HG03354 (cell line): ENCODE measurements around the gene EVX1.

Experiments used
- ATAC-seq: cut with Tn5 transposase; IDR thresholded peaks from one replicate; pipeline ENCODE4 v1.9.1; 2021; ENCODE audit warnings: mild to moderate bottlenecking; ENCODE audit not compliant: unreplicated experiment, poor library complexity, severe bottlenecking

Gene EVX1

DNA sequence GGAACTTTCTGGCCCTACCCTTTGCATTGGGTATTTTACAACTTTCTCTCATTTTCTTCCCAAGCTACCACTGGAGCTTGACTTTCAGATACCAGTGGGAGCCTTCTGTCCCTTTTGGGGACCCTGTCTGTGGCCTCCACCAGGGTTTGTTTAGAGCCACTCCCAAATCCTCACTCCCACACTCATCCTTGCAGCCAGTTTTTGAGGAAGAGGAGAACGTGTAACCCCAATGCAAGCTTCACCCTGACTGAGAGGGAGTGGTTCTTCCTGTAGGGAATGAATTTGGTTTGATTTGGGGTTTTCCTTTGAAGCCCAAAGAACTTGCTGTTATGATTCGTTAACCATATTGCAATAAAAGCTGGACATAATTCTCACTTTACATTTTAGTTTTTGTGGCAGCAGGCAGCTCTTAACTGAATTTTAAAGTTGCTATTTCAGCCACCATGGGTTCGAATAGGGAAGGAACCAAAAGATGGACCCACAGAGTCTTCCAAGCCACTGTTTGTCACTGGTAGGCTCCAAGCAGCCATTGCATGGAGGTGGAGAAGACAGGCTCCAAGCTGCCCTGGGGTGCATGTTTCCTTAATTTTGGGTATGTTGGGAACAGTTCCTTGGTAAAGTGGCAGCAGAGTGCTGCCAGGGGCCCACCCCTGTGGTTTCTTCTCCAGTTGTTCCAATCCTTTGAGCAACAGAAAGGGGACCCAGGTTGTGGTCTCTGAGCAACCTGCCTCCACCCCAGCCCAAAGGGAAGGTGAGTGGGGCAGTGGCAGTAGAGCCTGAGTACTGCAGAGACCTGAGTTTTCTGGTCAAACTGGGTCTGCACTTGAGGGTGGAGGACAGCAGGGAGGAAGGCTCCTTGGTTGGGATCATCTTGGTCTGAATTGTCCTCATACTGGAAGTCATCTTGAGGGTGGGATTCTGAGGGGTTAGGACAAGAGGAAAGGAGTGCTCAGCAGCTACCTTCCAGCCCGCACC is 5.1 kb downstream of the EVX1 start:
- ATAC-seq, result no peak

DNA sequence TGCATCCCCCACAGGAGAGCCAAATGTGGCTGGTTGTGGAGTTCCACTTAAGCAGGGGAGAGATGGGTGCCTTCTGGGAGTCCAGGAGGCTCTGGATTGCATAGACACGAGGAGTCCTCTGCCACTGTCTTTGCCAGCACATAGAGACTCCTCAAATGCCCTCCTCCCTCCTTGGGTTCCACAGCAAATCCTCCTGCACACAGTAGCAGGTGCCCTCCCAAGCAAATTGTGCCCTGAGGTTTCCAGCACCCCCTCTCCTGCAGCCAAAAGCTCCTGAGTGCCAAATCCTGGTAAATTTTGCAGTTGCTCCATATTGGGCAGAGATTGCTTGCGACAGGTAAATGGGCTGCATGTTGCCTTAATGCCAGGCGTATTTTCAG is 5.8 kb downstream of the EVX1 start:
- no peak for ATAC-seq

DNA sequence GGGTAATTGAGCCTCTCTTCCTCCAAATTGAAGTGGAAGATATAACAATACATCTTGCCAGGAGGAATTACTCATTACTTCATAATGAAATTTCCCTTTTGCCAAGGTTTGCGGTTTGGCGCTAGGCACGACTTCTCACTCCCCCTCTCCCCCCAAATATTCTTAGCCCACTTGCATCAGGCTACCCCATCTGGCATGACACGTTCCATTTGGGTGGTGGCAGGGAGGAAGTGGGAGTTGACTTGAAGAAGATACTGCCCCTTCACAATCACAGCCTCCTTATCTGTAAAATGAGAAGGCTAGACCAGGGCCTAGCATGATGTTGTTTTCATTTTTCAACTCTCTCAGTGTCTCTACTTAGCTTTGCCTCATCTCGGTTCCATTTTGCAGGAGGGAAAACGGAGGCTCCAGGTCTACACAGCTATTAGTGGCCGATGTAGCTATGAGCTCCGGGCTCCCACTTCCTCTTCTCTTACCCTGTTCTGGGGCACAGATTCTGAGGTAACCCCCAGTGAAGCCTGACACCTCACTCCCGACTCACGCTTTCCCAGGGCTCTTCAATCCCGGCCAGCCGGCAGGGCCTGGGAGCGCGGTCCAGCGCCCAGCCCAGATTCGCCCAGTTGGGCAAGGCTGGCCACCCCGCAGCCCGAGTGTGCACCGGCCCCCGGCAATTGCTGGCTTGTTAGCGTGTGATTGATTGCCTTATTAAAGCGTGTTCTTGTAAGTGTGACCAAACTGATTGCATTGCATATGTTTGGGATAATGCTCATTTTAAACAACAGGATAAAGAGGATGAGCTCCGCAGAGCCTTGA is 6.5 kb downstream of the EVX1 start:
- ATAC-seq, result no peak

DNA sequence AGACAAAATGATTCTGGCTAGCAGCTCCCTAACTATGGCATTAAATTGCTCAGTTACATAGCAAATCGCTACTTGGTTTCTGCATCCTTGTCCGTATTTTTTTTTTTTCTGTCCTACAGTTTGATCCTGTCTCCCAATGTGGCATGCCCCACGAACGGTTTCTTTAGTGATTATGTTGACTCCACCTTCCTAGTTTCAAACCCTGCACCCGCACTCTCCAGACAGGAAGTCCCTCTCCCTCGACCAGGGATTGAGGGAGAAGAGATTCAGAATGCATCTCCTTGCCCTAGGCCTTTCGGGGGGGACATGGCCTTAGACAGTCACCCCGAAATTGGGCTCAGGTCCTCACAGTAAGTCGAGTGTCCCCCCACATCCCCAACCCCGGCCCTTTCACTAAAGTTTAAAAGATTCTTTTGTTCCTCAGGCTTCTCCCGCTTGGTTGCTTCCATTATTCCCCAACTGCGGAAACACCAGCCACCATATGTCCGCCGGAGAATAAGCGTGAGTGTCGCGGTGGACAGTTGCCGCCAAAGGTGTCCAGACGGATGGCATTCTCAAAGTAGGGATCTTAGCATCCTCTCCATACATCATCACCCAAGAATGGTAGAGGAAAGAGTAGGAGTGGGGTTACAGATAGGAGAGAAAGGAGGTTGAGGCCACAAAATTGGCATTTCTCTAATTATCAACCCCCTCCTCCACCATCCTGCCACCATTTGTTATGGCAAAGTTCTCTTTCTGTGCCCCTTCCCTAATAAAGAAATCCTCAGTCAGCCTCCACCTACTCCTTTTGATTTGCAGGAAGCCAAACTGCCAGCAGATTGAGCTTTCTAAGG is 7.3 kb downstream of the EVX1 start:
- ATAC-seq, result no peak

DNA sequence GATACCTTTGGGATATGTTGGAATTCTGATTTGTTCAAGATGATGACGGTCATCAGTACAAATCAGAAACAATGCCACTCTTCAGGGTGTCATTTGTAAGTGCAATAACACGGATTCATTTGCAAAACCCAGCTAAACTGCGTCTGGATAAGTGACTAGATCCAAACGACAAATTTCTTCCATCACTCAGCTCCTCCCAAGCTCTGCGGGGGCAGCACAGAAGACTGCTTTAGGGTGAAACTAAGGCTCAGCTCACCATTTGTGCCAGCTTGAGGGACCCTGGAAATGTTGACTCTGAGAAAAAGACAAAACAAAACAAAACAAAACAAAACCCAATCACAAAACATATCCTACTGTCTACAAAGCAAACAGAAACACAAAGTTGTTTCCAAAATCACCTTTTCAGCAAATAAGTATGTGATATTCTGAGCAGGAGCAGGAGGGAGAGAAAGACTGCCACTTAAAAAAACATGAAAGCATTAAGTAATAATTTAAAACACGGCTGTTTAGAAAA is 8.0 kb downstream of the EVX1 start:
- ATAC-seq, result no peak

DNA sequence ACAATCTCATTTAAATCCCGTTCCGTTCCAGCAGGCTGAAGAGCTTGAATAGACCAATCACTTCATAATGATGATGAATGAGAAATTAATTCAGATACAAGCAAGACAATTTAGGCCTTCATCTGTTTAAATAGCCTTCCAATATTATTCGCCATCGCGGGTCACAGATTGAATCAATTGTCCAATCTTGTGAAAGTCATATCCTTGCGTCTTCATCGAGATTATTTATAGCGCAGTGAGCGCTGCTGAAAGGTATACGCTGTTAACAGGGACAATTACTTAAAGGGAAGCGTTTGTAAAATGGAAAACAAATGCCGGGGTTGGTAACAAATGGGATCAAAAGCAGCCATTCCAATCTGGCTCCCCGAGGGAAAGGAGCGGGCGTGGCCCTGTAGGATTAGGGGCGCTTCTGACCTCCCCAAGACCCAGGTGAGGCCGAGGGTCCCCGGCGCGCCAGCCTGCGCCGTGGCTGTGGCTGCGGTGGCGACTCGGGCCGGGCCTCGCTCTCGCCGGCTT is 8.6 kb downstream of the EVX1 start:
- ATAC-seq, result no peak

DNA sequence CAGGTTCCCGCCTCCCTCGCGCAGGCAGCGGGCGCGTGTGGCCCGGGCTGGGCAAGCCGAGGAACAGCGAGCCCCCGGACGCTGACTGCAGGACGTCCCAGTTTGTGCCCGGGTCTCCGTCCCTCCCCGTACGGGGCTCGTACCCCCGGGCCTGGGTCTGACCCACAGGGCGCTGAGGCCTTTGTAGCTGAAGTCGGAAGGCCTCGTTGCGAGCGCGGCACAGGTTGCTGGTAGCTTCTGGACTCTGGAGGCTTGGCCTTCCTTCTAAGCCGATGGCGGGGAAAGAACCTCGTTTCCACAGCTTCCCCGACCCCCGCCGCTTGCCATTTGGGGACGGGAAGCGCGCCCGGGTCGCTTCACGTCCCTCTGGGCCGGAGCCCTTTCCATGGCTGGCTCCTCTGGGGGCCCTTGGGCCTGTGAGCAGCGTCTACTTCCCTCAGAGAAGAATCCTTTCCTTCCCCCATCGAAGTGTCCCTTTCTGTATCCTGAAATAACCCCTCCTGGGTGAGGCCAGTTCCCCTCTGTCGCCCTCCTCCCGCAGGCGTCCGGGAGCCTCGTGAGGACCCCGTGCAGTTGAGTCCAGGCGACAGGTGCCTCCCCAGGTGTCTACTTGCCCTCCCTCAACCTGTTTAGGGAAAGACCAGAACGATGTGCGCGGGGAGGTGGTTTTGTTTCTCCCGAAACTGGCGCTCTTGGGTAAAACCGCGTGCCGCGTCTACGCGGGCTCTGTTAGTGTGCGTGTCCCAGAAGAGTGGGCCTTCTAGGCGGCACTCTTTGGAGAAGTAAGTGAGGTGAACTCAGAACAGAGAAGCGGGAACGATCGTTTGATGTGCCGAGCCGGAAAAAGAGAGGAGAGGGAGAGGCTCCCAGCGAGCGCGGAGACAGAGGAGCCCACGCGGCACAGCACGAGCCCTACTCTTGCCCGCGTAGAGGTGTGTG is 9.3 kb downstream of the EVX1 start:
- ATAC-seq, result no peak

DNA sequence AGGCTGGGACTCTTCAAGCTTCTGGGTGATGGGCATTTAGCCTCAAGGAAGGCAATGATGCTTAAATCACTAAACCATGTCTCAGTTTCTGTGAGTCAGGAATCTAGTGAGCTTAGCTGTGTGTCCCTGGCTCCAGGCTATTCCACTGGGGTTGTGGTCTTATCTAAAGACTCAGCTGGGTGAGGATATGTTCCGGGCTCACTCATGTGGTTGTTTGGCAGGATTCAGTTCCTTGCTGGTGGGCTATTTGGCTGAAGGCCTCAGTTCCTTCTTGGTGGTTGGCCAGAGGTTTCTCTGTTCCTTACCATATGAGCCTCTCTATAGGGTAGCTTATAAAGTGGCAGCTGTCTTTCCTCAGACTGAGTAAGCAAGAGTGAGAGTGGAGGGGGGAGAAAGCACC is 12.0 kb downstream of the EVX1 start:
- no peak for ATAC-seq

DNA sequence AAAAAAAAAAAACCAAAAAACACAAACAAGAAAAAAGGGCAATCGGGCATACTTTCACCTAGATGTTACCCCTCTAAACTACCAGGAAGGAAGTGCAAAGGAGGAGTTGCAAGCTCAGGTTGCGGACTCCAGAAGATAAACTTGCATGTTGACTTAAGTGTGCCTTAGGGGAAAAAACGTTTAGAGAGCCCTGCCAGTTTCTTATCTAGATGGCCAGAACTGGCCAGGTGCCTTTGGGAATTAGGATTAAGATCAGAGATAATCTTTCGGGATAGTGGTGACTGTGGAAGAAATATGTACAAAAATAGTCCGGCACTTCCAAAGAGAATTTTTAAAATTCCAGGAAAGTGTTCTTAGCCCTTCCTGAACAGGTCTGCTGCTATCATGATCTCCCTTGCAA is 17.6 kb downstream of the EVX1 start:
- ATAC-seq, result no peak

DNA sequence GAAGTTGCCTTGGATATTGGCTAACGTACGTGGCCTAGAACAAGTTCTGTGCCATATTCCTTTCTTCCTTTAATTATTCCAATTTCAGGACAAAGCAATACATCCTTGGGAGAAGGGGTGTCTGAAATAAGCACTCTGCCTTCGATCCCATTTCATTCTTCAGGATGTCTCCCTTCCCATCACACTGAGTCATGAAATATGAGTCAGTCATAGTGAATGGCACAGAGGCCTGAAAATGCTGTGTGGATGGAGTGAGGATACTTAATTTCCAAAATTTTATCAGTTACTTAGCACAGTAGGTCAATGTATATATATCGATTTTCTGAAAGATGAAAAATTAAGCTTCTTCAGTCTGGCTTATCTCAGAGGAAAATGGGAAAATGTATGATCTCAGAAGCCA is 19.5 kb downstream of the EVX1 start:
- no peak for ATAC-seq

DNA sequence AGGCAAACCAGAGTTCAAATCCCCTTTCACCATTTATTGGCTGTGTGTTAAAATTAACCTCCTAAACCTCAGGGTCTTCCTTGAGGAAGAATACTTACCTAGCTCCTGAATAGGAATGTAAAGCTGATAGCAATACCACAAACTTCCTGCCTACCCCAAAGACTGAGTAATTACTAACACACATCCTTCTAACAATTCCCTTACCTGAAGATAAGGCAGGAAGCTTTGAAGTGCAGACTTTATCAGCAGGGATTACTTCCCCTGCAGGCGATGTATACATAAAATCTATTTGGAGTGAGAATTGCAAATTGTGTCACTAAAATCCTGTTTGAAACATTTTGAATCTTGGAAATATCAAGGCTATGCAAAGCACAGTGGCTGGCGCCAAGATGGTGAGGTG is 21.2 kb downstream of the EVX1 start:
- no peak for ATAC-seq

DNA sequence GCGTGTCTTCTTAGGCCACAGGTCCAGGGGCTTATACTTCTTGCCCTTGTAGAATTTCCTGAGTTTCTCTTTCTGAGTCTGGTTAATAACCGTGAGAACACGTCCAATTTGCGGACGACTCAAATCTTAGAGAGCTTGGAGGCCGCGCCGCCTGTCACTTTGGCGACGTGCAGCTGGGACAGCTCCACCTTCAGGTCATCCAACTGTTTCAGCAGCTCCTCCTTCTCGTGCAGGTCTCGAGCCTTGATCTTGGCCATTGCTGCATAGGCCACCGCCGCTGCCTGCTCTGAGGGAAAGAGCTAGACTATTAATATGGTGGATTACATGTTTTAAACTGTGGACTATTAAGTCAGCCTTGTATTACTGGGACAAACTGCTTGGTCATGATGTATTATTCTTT is 26.9 kb downstream of the EVX1 start:
- ATAC-seq, result no peak

DNA sequence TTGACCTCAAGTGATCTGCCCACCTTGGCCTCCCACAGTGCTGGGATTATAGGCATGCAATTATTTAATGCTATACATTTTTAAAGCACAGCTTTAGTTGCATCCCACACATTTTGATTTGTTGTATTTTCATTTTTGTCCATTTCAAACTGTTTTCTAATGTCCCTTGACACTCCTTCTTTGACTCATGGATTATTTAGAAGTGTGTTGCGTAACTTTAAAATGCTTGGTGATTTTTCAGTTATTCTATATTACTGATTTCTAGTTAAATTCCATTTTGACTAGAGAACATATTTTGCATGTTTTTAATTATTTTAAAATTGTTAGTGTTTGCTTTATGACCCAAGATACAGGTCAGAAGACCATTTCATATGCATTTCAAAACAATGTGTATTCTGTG is 28.8 kb downstream of the EVX1 start:
- ATAC-seq, result no peak

DNA sequence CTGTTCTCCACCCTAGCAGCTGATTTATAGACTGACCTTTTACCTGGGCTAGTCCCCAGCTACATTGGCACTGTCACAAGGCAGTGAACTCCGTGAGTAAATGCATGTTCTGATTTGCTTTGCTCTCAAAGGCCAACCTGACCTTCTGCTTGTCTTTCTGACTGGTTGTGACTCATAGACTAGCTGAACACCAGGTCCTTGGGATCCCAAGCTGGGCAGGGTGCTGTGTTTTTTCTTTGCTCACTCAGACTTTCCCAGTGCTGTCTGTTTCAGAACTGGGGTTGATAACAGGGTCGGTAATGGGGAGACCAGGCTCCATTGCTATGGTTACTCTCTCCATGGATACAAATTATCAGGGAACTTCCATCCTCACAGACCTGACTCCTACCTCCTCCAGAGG is 35.0 kb downstream of the EVX1 start:
- ATAC-seq, result no peak

DNA sequence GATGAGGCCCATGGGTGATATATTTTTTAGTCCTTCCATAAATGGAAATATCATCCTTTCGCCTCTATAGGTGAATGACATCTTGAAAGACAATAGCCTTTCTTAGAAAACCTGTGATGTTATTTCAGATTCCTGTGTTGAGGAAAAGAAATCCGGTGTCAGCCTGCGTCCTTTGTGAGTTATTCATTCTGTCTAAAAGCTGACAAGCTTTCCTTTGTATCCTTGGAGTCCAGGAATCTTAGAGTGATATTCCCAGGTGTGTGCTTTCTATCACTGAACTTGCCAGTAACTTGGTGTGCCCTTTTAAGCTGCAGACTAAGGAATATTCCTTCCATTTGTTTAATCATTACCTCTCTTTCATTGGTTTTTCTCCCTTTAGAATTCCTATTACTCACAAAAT is 41.0 kb downstream of the EVX1 start:
- ATAC-seq, result no peak

DNA sequence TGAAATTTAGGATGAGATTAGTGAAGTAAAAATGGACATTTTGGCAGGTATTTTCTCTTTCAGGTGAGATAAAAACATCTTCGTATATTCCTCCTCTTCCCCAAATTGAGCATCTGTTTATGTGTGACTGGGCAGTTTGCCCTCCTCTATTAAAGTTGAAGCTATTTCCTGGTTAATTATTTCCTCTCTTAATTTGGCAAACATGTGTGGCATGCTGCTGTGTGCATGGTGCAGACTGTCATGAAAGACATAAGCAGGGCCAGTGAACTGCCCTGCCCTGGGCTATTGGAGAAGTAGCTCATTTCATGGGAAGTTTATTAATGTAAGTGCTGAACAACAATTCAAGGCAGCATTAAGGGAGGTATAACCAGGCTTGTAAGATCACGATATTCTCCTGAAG is 52.6 kb downstream of the EVX1 start:
- no peak for ATAC-seq

DNA sequence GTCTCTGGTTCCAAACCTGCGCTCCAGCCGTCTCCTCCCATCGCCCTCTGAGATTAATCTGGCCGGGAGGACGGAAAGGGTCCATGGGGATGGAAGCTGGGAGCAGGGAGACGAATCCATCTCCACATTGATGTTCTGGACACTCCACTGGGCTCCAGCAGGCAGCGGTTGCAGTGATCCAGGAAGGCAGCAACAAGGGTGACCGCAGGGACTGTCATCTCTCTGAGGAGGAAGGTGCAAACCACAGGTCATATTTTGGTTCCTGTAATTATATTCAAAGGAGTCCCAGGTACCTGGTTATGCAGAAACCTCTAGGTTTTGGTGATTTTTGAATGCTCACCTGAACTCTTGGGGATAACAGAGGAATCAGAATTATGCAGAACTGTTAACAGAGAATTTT is 54.8 kb downstream of the EVX1 start:
- ATAC-seq, result no peak
